Esophagus muscularis mucosa (tissue), 4 donors: ENCODE measurements around the gene ACSS1. TPM values are rescaled to one million over a fixed set of nuclear protein-coding genes. Genes with fewer than 3 reads are reported as not detected.

Source experiments
- DNase-seq: peaks from one replicate; pipeline ENCODE4 v3.0.0-alpha.2; 2017; ENCODE audit errors: extremely low spot score
- H3K27ac ChIP-seq, 4 donors: fragments of 200-600 bp; sonication (generic); replicated peaks in 1 of 4; 1 replicate in 3 of 4; 2 replicates in 1 of 4; pipeline ENCODE4 v1.5.1; 2016 to 2019; ENCODE audit warnings: mild to moderate bottlenecking in 1 of 4
- H3K27me3 ChIP-seq, 4 donors: fragments of 200-600 bp; sonication (generic); one replicate each; pipeline versions ENCODE4 v1.5.1 to v1.6.0; 2016 to 2019
- H3K36me3 ChIP-seq, 4 donors: fragments of 200-600 bp; sonication (generic); one replicate each; pipeline ENCODE4 v1.5.1; 2016 to 2019
- H3K4me1 ChIP-seq, 4 donors: fragments of 200-600 bp; sonication (generic); one replicate each; pipeline ENCODE4 v1.5.1; 2016 to 2019
- H3K4me3 ChIP-seq, 4 donors: fragments of 200-600 bp; sonication (generic); 1 replicate in 2 of 4; 2 replicates in 2 of 4; pipeline ENCODE4 v1.5.1; 2016 to 2019; ENCODE audit warnings: mild to moderate bottlenecking in 4 of 4, moderate library complexity in 1 of 4
- H3K9me3 ChIP-seq, 4 donors: fragments of 200-600 bp; sonication (generic); 1 replicate in 3 of 4; 2 replicates in 1 of 4; pipeline ENCODE4 v1.5.1; 2016 to 2019
- CTCF ChIP-seq, 3 experiments: fragments of 200-600 bp in 2 of 3; fragments of 450-650 bp in 1 of 3; sonication (generic) in 2 of 3; IDR thresholded peaks; one replicate each; pipeline ENCODE4 v1.5.1; 2017 to 2019; ENCODE audit warnings: antibody characterized with exemption in 3 of 3, mild to moderate bottlenecking in 2 of 3, moderate library complexity in 1 of 3
- EP300 ChIP-seq: sonication (generic); formaldehyde crosslinking; IDR thresholded peaks from one replicate; pipeline ENCODE4 v1.6.1; 2017; ENCODE audit warnings: antibody characterized with exemption
- POLR2A ChIP-seq: fragments of 450-650 bp; IDR thresholded peaks from one replicate; pipeline ENCODE4 v1.6.1; 2017; ENCODE audit warnings: antibody characterized with exemption, moderate library complexity, mild to moderate bottlenecking, low read depth
- POLR2AphosphoS5 ChIP-seq, 2 donors: sonication (generic); formaldehyde crosslinking; IDR thresholded peaks; one replicate each; pipeline ENCODE4 v1.6.1; 2017; ENCODE audit warnings: antibody characterized with exemption in 2 of 2
- WGBS: methylation state at CpG from one replicate; pipeline ENCODE4 v1.1.5; 2018; 5-methylcytosine and 5-hydroxymethylcytosine counted together
- intact Hi-C: fragments of 100-400 bp; cut with DNase I; formaldehyde crosslinking; loops from one replicate; pipeline ENCODE4 v1.15.1; 2023
- total RNA-seq, 4 donors: library from RNA; depleted of rRNA; stranded (reverse); fragments of >200 nt; gene quantifications; one replicate each; pipeline versions ENCODE4 v1.1.0 to v1.2.1, GENCODE V29; 2016

Gene ACSS1
- total RNA-seq, 4 donors from 2014 or later: 36.6 to 154 (median 65.3) TPM

- WGBS: 69% methylated on average over 9 of the region's 9 CpGs
- Histone ChIP-seq H3K27me3 (no peaks in the 10 kb centered on the region), H3K9me3 (no peaks in the 10 kb centered on the region), H3K36me3 (no peaks in the 10 kb centered on the region), H3K4me1 (peaks cover 54 to 75% (median 67%) of the 10 kb centered on the region in 4 donors), H3K4me3 (no peak overlapping the region), H3K27ac (peak overlapping the region in 1 of 4 donors; percentile 20)
- peak in 1 of 2 donors; percentile 67 for TF ChIP-seq POLR2AphosphoS5 (IDR thresholded peaks at IDR 0.05)
- TF ChIP-seq EP300: no peak
- no peak for TF ChIP-seq CTCF (IDR thresholded peaks at IDR 0.05)
- DNase-seq: no peak
- intact Hi-C loops: loop anchor here (2.0 to 10.0 kb wide), 5 partner anchors 36 to 299 kb away; partner anchors contain the start of gene PYGB
Measured at GRCh38 chr20:24995741-24996448, 62.0 kb downstream of the ACSS1 start.

- intact Hi-C loops: loop anchor here (2.0 to 10.0 kb wide), 7 partner anchors 38 to 398 kb away; partner anchors contain the start of genes ABHD12, ENTPD6 and PYGB
- TF ChIP-seq POLR2AphosphoS5 (IDR thresholded peaks at IDR 0.05) (peak; percentile 72 to 77), CTCF (IDR thresholded peaks at IDR 0.05) (peak; percentile 92 to 98 (median 93)), EP300 (no peak)
- Histone ChIP-seq H3K36me3 (no peaks in the 10 kb centered on the region), H3K9me3 (no peaks in the 10 kb centered on the region), H3K4me1 (peaks cover 44 to 72% (median 59%) of the 10 kb centered on the region in 4 donors), H3K27me3 (no peaks in the 10 kb centered on the region), H3K4me3 (peak overlapping the region; percentile 14 to 43 (median 27)), H3K27ac (peak overlapping the region; percentile 15 to 50 (median 28))
- DNase-seq: peak; percentile 96
- WGBS: 48% methylated on average over 16 of the region's 20 CpGs
Measured at GRCh38 chr20:24994470-24995368, 63.2 kb downstream of the ACSS1 start.

- Histone ChIP-seq H3K4me3 (no peak overlapping the region), H3K36me3 (no peaks in the 10 kb centered on the region), H3K27ac (peak overlapping the region in 3 of 4 donors; percentile 88 to 94 (median 92)), H3K27me3 (no peaks in the 10 kb centered on the region), H3K4me1 (peaks cover 44 to 66% (median 57%) of the 10 kb centered on the region in 4 donors), H3K9me3 (no peaks in the 10 kb centered on the region)
- intact Hi-C loops: loop anchor here (2.0 to 10.0 kb wide), 5 partner anchors 71 to 398 kb away; partner anchors contain the start of genes ABHD12, ENTPD6 and PYGB
- no peak for TF ChIP-seq POLR2A
- TF ChIP-seq POLR2AphosphoS5 (IDR thresholded peaks at IDR 0.05): no peak
- TF ChIP-seq CTCF (IDR thresholded peaks at IDR 0.05): no peak
- TF ChIP-seq EP300: no peak
- no peak for DNase-seq
- 80% methylated on average over 1 of the region's 1 CpG for WGBS
Measured at GRCh38 chr20:24994186-24994465, 63.8 kb downstream of the ACSS1 start.

GRCh38 chr20:24993337-24994185, 64.4 kb downstream of the ACSS1 start:
- H3K27me3 ChIP-seq: no peaks in the 10 kb centered on the region
- H3K27ac ChIP-seq: peak overlapping the region; percentile 88 to 95 (median 93)
- peak overlapping the region; percentile 68 to 93 (median 82) for H3K4me3 ChIP-seq

More at GRCh38 chr20:24993337-24994185, 64.4 kb downstream of the ACSS1 start:
- peaks cover 44 to 60% (median 57%) of the 10 kb centered on the region in 4 donors for H3K4me1 ChIP-seq
- no peaks in the 10 kb centered on the region for H3K9me3 ChIP-seq
- no peaks in the 10 kb centered on the region for H3K36me3 ChIP-seq
- TF ChIP-seq POLR2A (no peak), CTCF (IDR thresholded peaks at IDR 0.05) (peak; percentile 46 to 56 (median 47))
- DNase-seq: no peak
- WGBS: 35% methylated on average over 9 of the region's 9 CpGs
- intact Hi-C loops: loop anchor here (2.0 to 10.0 kb wide), 5 partner anchors 71 to 399 kb away; partner anchors contain the start of genes ABHD12, ENTPD6 and PYGB
